Mammary epithelial cell (primary cell): ENCODE data around the gene SRRM1.

Source experiments
- EZH2 ChIP-seq: IDR thresholded peaks from 2 replicates; pipeline ENCODE4 v1.6.1; 2012; ENCODE audit warnings: low read length, inconsistent platforms, borderline replicate concordance
- TF ChIP-seq, protein P1 (sequence below), 2 donors: IDR thresholded peaks in 1 of 2; conservative IDR thresholded peaks in 1 of 2; 2 replicates each; pipeline ENCODE4 v1.5.1; 2011 to 2012; ENCODE audit warnings: inconsistent platforms in 2 of 2, low read length in 2 of 2, mild to moderate bottlenecking in 2 of 2, control low read depth in 1 of 2, low read depth in 1 of 2; ENCODE audit not compliant: insufficient read depth in 1 of 2; ENCODE audit errors: extremely low read depth in 1 of 2

DNA sequence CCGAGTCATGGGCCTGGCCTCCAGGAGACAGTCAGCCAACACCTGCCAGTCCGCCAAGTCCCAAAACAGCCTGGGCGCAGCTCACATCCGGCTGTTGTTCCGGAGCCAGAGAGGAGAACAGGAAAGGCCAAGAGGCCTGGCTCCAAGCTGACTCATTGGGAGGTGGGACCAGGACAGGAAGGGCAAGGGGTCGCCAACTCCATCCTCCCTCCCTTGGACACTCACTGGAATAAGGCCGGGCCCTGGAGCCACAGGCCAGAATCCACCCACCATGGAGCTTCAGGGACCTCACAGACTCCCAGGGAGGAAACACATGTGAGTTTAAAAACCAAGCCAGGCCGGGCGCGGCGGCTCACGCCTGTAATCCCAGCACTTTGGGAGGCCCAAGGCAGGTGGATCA lies 77.0 kb downstream of the SRRM1 start:
- no peak for TF ChIP-seq EZH2
- TF ChIP-seq, protein P1, sequence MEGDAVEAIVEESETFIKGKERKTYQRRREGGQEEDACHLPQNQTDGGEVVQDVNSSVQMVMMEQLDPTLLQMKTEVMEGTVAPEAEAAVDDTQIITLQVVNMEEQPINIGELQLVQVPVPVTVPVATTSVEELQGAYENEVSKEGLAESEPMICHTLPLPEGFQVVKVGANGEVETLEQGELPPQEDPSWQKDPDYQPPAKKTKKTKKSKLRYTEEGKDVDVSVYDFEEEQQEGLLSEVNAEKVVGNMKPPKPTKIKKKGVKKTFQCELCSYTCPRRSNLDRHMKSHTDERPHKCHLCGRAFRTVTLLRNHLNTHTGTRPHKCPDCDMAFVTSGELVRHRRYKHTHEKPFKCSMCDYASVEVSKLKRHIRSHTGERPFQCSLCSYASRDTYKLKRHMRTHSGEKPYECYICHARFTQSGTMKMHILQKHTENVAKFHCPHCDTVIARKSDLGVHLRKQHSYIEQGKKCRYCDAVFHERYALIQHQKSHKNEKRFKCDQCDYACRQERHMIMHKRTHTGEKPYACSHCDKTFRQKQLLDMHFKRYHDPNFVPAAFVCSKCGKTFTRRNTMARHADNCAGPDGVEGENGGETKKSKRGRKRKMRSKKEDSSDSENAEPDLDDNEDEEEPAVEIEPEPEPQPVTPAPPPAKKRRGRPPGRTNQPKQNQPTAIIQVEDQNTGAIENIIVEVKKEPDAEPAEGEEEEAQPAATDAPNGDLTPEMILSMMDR (conservative IDR thresholded peaks at IDR 0.05 in 1 of 2, IDR thresholded peaks at IDR 0.05 in 1 of 2; ENCODE audit: extremely low read depth in 1 of 2, insufficient read depth in 1 of 2, low read depth in 1 of 2, low read length in 2 of 2): no peak
